ENCODE measurements around the gene TRAF3IP1. TPM values are rescaled to one million over a fixed set of nuclear protein-coding genes. Genes with fewer than 3 reads are reported as not detected.

The TRAF3IP1 gene
- total and polyA plus RNA-seq, 4 donors, result 4.0 to 9.1 (median 4.6) TPM

DNA sequence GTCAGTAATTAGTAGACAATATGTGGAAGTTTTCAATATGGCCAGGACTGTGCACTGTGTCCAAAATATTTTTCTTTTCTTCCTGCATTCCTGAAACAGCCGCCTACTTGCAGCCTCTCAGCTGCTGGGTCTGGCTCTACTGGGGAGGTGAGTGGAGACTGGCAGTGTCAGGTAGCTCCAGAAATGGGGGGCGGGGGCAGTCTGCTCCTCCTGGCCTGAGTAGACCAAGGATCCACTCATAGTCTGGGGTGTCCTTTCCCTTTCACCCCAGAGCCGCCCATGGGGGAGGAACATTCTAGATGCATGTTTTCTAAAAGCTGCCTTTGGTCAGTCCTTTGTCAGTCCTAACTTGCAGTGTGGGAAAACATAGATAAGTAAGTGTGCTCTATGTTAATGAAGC, 23.7 kb downstream of the TRAF3IP1 start:
- no peaks in the 10 kb centered on the region for H3K27me3 ChIP-seq (ENCODE audit: control insufficient read depth in 4 of 4, insufficient read depth in 4 of 4, low read length in 3 of 4)
- H3K36me3 ChIP-seq (ENCODE audit: control insufficient read depth in 4 of 4, insufficient read depth in 3 of 4, low read depth in 1 of 4, low read length in 3 of 4), result peaks cover 0 to 10% (median 3%) of the 10 kb centered on the region in 4 donors
- H3K9me3 ChIP-seq (ENCODE audit: control insufficient read depth in 4 of 4, low read length in 3 of 4), result no peaks in the 10 kb centered on the region
- H3K27ac ChIP-seq (ENCODE audit: low read depth in 1 of 2, low read length in 2 of 2), result no peak overlapping the region
- 96% methylated on average over 3 of the region's 3 CpGs for WGBS
- peaks cover 0 to 9% (median 2%) of the 10 kb centered on the region in 4 donors for H3K4me1 ChIP-seq (ENCODE audit: control insufficient read depth in 4 of 4, insufficient read depth in 4 of 4, low read length in 3 of 4)
- TF ChIP-seq MAX (IDR thresholded peaks at IDR 0.05) (no peak), TAF1 (conservative IDR thresholded peaks at IDR 0.05) (no peak), FOXA2 (IDR thresholded peaks at IDR 0.05) (no peak), EGR1 (IDR thresholded peaks at IDR 0.05; ENCODE audit: low read depth in 2 of 2) (no peak), YY1 (IDR thresholded peaks at IDR 0.05) (no peak), HNF4A (conservative IDR thresholded peaks at IDR 0.05) (no peak), GABPA (IDR thresholded peaks at IDR 0.05 in 1 of 2, conservative IDR thresholded peaks at IDR 0.05 in 1 of 2) (no peak), HNF4G (IDR thresholded peaks at IDR 0.05) (no peak), NR2F2 (IDR thresholded peaks at IDR 0.05) (no peak), SP1 (IDR thresholded peaks at IDR 0.05) (no peak), FOXA1 (IDR thresholded peaks at IDR 0.05) (no peak), RAD21 (IDR thresholded peaks at IDR 0.05) (no peak), ZBTB33 (IDR thresholded peaks at IDR 0.05) (no peak), REST (IDR thresholded peaks at IDR 0.05) (no peak), JUND (IDR thresholded peaks at IDR 0.05) (no peak), RXRA (IDR thresholded peaks at IDR 0.05) (no peak)
- TF ChIP-seq, protein P1, sequence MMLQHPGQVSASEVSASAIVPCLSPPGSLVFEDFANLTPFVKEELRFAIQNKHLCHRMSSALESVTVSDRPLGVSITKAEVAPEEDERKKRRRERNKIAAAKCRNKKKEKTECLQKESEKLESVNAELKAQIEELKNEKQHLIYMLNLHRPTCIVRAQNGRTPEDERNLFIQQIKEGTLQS (IDR thresholded peaks at IDR 0.05), result no peak
- TF ChIP-seq, protein P2, sequence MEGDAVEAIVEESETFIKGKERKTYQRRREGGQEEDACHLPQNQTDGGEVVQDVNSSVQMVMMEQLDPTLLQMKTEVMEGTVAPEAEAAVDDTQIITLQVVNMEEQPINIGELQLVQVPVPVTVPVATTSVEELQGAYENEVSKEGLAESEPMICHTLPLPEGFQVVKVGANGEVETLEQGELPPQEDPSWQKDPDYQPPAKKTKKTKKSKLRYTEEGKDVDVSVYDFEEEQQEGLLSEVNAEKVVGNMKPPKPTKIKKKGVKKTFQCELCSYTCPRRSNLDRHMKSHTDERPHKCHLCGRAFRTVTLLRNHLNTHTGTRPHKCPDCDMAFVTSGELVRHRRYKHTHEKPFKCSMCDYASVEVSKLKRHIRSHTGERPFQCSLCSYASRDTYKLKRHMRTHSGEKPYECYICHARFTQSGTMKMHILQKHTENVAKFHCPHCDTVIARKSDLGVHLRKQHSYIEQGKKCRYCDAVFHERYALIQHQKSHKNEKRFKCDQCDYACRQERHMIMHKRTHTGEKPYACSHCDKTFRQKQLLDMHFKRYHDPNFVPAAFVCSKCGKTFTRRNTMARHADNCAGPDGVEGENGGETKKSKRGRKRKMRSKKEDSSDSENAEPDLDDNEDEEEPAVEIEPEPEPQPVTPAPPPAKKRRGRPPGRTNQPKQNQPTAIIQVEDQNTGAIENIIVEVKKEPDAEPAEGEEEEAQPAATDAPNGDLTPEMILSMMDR (IDR thresholded peaks at IDR 0.05; ENCODE audit: low read depth, low read length, missing input control), result no peak
- no peak for DNase-seq (ENCODE audit: low spot score)
- no peak overlapping the region for H3K9ac ChIP-seq (ENCODE audit: low read depth in 1 of 2, low read length in 2 of 2)
- no peak overlapping the region for H3K4me3 ChIP-seq (ENCODE audit: low read depth in 1 of 3, low read length in 3 of 3)

Measured in liver (tissue), 9 donors.